Endothelial cell of umbilical vein (primary cell): ENCODE data around the gene SUDS3. TPM values are rescaled to one million over a fixed set of nuclear protein-coding genes. Genes with fewer than 3 reads are reported as not detected.

Experiments
- BruUV-seq: library from RNA; stranded (reverse); fragments of 400-500 nt; replicated peaks from 2 replicates; lab custom pipeline; 2021; lab: Mats Ljungman, UMichigan
- CTCF ChIA-PET: fragments of 300-600, 350-600 bp; sonication (Branson Sonifier 250); formaldehyde crosslinking; loops from one replicate; lab custom pipeline; 2021; ENCODE audit warnings: antibody characterized with exemption, inconsistent platforms; lab: Charles Lee
- POLR2A ChIA-PET: fragments of 300-600, 350-600 bp; sonication (Branson Sonifier 250); formaldehyde crosslinking; loops from one replicate; lab custom pipeline; 2021; ENCODE audit warnings: antibody characterized with exemption, inconsistent platforms; lab: Charles Lee
- DNase-seq: peaks from one replicate; pipeline ENCODE4 v3.0.0-alpha.2; 2011; ENCODE audit warnings: low read depth, low spot score
- FAIRE-seq: peaks from 2 replicates; lab custom pipeline; 2011; peaks lifted over from hg19 to GRCh38; lab: Jason Lieb, UNC
- H2AFZ ChIP-seq: 2 replicates; pipeline ENCODE4 v1.6.0; 2012; ENCODE audit warnings: low read depth, low read length, control low read depth, inconsistent platforms
- H3K27ac ChIP-seq: 2 replicates; pipeline ENCODE4 v1.5.1; 2011; ENCODE audit warnings: low read depth, mild to moderate bottlenecking, control low read depth, low read length, moderate library complexity; ENCODE audit not compliant: insufficient read depth
- H3K27me3 ChIP-seq, 2 experiments: 2 replicates each; pipeline versions ENCODE4 v1.6.0 to v1.6.1; 2011; ENCODE audit warnings: low read length in 2 of 2, mixed read lengths in 1 of 2; ENCODE audit not compliant: control insufficient read depth in 2 of 2, insufficient read depth in 2 of 2
- H3K36me3 ChIP-seq, 2 experiments: 2 replicates in 1 of 2; 3 replicates in 1 of 2; pipeline ENCODE4 v1.5.1; 2011; ENCODE audit warnings: low read length in 2 of 2, mild to moderate bottlenecking in 1 of 2, moderate library complexity in 1 of 2; ENCODE audit not compliant: control insufficient read depth in 2 of 2, insufficient read depth in 2 of 2; ENCODE audit errors: extremely low read depth in 1 of 2
- H3K4me1 ChIP-seq: 3 replicates; pipeline ENCODE4 v1.5.1; 2011; ENCODE audit warnings: mild to moderate bottlenecking, low read length; ENCODE audit not compliant: control insufficient read depth, insufficient read depth; ENCODE audit errors: extremely low read depth
- H3K4me2 ChIP-seq: 2 replicates; pipeline ENCODE4 v1.6.1; 2011; ENCODE audit warnings: low read length, control low read depth, mixed read lengths; ENCODE audit not compliant: insufficient read depth
- H3K4me3 ChIP-seq, 3 experiments: fragments of 200-600 bp in 1 of 3; sonication (generic), shearing (Covaris generic) in 1 of 3; replicated peaks in 1 of 3; 2 replicates each; pipeline ENCODE4 v1.5.1; 2011 to 2016; ENCODE audit warnings: control low read depth in 3 of 3, low read length in 3 of 3, mild to moderate bottlenecking in 2 of 3, inconsistent platforms in 1 of 3, low read depth in 1 of 3, moderate library complexity in 1 of 3; ENCODE audit not compliant: insufficient read depth in 1 of 3
- H3K79me2 ChIP-seq: 2 replicates; pipeline ENCODE4 v1.6.0; 2012; ENCODE audit warnings: low read length, inconsistent platforms; ENCODE audit not compliant: control insufficient read depth, insufficient read depth
- H3K9ac ChIP-seq: replicated peaks from 2 replicates; pipeline ENCODE3; 2011; ENCODE audit warnings: low read length, control low read depth; ENCODE audit not compliant: insufficient read depth; ENCODE audit errors: extremely low read depth
- H3K9me1 ChIP-seq: replicated peaks from 3 replicates; pipeline ENCODE4 v1.6.0; 2011; ENCODE audit warnings: mild to moderate bottlenecking, low read length; ENCODE audit not compliant: control insufficient read depth, insufficient read depth; ENCODE audit errors: extremely low read depth
- H3K9me3 ChIP-seq: replicated peaks from 2 replicates; pipeline ENCODE4 v1.5.1; 2012; ENCODE audit warnings: low read length, inconsistent platforms; ENCODE audit not compliant: control insufficient read depth, insufficient read depth
- H4K20me1 ChIP-seq: replicated peaks from 2 replicates; pipeline ENCODE3; 2011; ENCODE audit warnings: mild to moderate bottlenecking, low read length; ENCODE audit not compliant: control insufficient read depth, insufficient read depth; ENCODE audit errors: extremely low read depth
- EZH2 ChIP-seq: IDR thresholded peaks from 2 replicates; pipeline ENCODE4 v1.6.1; 2012; ENCODE audit warnings: borderline replicate concordance, low read depth, mild to moderate bottlenecking, moderate library complexity, low read length, inconsistent platforms; ENCODE audit not compliant: severe bottlenecking
- GATA2 ChIP-seq: IDR thresholded peaks from 2 replicates; pipeline ENCODE4 v1.7.0; 2011; ENCODE audit warnings: low read depth, mild to moderate bottlenecking, moderate library complexity, mixed read lengths, low read length; ENCODE audit not compliant: insufficient read length, insufficient read depth
- JUN ChIP-seq: IDR thresholded peaks from 2 replicates; pipeline ENCODE4 v1.6.1; 2011; ENCODE audit warnings: borderline replicate concordance, low read depth; ENCODE audit not compliant: insufficient read length, insufficient read depth
- POLR2A ChIP-seq: IDR thresholded peaks from 2 replicates; pipeline ENCODE4 v1.6.1; 2012; ENCODE audit warnings: low read depth, mild to moderate bottlenecking, control low read depth, low read length
- dilution Hi-C: fragments of 300-500 bp; cut with MboI; formaldehyde crosslinking; loops from one replicate; pipeline ENCODE4 v1.15.0; 2019; ENCODE audit warnings: low sequenced_read_pairs; ENCODE audit not compliant: extremely low pct_ligation_motif_present
- intact Hi-C: fragments of 100-400 bp; cut with micrococcal nuclease; formaldehyde crosslinking; loops from one replicate; pipeline ENCODE4 v1.10.0; 2022
- polyA plus RNA-seq, 4 experiments: library from polyadenylated mRNA; depleted of rRNA in 3 of 4; stranded (reverse) in 3 of 4; unstranded in 1 of 4; fragments of >200 nt; gene quantifications; 2 replicates each; pipeline versions ENCODE4 v1.2.1 to v1.2.3, GENCODE V29; 2011 to 2012; ENCODE audit warnings: missing spikeins in 1 of 4
- total RNA-seq: library from RNA; stranded (reverse); gene quantifications from 2 replicates; pipeline ENCODE4 v1.2.3, GENCODE V29; 2021
- TF ChIP-seq, protein P1 (sequence below), 2 donors: IDR thresholded peaks; 1 replicate in 1 of 2; 2 replicates in 1 of 2; pipeline ENCODE4 v1.5.1; 2011; ENCODE audit warnings: low read length in 2 of 2, mild to moderate bottlenecking in 2 of 2, moderate library complexity in 2 of 2, control low read depth in 1 of 2, inconsistent platforms in 1 of 2, low read depth in 1 of 2; ENCODE audit not compliant: insufficient read depth in 1 of 2; ENCODE audit errors: extremely low read depth in 1 of 2
- TF ChIP-seq, protein P2 (sequence below): IDR thresholded peaks from 2 replicates; pipeline ENCODE4 v1.6.1; 2011; ENCODE audit not compliant: insufficient read depth, insufficient read length

Gene SUDS3
- total and polyA plus RNA-seq, 2 donors (not counting 3 experiments of a cell fraction or from before 2014, with no cell fraction given), result 16.9 to 27.4 TPM

DNA sequence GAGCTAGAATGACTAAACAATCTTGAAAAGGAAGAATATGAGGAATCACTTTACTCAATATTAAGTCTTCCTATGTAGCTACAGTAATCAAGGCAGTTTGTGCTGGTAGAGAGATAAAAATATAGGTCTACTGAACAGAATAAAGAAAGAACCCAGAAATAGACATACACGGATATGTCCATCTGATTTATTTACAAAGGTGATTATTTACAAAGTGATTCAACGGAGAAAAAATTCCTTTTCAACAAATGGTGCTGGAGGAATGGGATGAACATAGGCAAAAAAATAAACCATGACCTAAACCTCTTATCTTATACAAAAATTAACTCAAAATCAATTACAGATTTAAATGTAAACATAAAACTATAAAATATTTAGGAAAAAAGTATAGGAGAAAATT lies 40.2 kb upstream of the SUDS3 start:
- CTCF ChIA-PET, result interaction anchor here (0.9 to 1.2 kb wide), 2 partner anchors 11 to 40 kb away, joined by 3 read pairs; partner anchors contain the start of gene SUDS3
- H3K9me1 ChIP-seq, result no peaks in the 10 kb centered on the region
- dilution Hi-C loops (no loop called here), intact Hi-C loops (no loop called here)
- no peak overlapping the region for H3K4me3 ChIP-seq
- H2AFZ ChIP-seq, result no peak overlapping the region
- TF ChIP-seq GATA2 (no peak), EZH2 (no peak), POLR2A (no peak), JUN (no peak)
- TF ChIP-seq, protein P1, sequence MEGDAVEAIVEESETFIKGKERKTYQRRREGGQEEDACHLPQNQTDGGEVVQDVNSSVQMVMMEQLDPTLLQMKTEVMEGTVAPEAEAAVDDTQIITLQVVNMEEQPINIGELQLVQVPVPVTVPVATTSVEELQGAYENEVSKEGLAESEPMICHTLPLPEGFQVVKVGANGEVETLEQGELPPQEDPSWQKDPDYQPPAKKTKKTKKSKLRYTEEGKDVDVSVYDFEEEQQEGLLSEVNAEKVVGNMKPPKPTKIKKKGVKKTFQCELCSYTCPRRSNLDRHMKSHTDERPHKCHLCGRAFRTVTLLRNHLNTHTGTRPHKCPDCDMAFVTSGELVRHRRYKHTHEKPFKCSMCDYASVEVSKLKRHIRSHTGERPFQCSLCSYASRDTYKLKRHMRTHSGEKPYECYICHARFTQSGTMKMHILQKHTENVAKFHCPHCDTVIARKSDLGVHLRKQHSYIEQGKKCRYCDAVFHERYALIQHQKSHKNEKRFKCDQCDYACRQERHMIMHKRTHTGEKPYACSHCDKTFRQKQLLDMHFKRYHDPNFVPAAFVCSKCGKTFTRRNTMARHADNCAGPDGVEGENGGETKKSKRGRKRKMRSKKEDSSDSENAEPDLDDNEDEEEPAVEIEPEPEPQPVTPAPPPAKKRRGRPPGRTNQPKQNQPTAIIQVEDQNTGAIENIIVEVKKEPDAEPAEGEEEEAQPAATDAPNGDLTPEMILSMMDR (IDR thresholded peaks at IDR 0.05; ENCODE audit: extremely low read depth in 1 of 2, insufficient read depth in 1 of 2, low read depth in 1 of 2, low read length in 2 of 2), result no peak
- TF ChIP-seq, protein P2, sequence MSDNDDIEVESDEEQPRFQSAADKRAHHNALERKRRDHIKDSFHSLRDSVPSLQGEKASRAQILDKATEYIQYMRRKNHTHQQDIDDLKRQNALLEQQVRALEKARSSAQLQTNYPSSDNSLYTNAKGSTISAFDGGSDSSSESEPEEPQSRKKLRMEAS, result no peak
- no peak overlapping the region for H3K4me2 ChIP-seq
- no peak for FAIRE-seq
- H3K4me1 ChIP-seq, result peaks cover 1% of the 10 kb centered on the region
- BruUV-seq, result no TSS peak
- H3K79me2 ChIP-seq, result peaks cover 23% of the 10 kb centered on the region
- H3K27ac ChIP-seq, result no peak overlapping the region
- H4K20me1 ChIP-seq, result no peaks in the 10 kb centered on the region
- H3K27me3 ChIP-seq, result no peaks in the 10 kb centered on the region
- no peaks in the 10 kb centered on the region for H3K9me3 ChIP-seq
- no peak for DNase-seq
- H3K36me3 ChIP-seq, result no peaks in the 10 kb centered on the region
- POLR2A ChIA-PET, result interaction anchor here (1.5 kb wide), 1 partner anchor 37 kb away, joined by 3 read pairs; the partner anchor contains the start of gene TAOK3
- H3K9ac ChIP-seq, result no peak overlapping the region
